GM19397 (cell line): ENCODE measurements around the gene ACOT8.
"Not testable (repeated sequence)": the region's sequence is repeated elsewhere in the genome, so short reads cannot be mapped to it uniquely, and the experiment has no call there.

Source experiments
- ATAC-seq: cut with Tn5 transposase; IDR thresholded peaks from one replicate; pipeline ENCODE4 v1.9.1; 2021; ENCODE audit warnings: mild to moderate bottlenecking, moderate library complexity; ENCODE audit not compliant: unreplicated experiment

Gene ACOT8

GRCh38 chr20:45888681-45889080 is 31.5 kb upstream of the ACOT8 start:
- no peak for ATAC-seq

DNA sequence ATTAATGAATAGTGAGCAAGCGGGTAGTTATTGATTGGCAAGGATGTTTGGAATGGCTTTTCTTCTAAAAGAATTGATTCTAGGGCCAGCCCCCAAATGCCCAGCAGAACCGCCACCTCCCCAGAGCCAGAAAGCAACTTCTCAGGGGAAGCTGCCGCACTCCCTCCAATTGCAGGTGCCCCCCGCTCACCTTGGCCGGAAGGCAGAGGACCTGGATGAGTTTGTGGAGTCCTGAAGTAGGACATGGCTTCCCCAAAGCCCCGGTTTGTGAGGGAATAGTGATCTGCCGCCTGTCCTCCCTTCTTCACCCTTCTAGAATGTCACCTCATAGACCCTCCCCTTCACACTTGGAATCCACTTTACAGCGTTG is 30.1 kb upstream of the ACOT8 start, which contains the start of gene SPATA25:
Gene SPATA25 (minus strand): TSS at position 277 of the 370 bp plus-strand sequence. CDS start 32 bp downstream, at position 245.
- ATAC-seq: no peak

DNA sequence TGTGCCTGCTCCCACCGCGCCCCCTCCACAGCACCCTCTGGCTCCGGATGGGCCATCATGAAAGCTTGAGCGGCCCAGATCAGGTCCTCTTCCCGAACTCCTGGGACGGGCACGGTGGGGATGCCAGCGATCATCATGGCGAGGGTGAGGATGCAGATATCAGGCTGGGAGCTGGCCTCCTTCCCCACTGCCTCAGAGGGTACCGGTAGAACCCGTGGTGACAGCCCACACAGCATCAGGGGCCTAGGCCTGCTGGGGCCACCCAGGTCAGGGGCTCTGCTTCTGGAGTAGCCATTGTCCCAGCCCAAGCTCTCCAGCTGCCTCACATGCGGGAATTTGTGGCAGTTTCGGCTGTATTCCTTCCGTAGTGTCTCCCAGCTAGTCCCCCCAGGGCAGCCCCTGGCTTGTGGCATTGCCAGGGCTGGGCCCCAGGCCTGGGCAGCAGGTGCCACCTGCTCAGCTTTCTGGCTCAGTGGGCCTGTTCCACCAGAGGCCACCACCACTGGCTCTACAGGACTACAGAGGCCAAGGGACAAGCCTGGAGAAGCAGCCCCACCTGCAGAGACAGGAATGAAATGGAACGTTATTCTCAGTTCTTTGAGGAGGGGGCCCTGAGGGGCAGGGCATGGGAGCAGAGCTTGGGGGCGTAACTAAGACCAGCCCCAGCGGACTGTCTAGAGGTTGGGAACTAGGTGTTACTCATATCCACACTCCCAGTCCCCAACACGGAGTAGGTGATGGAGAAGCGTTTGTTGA is 29.6 kb upstream of the ACOT8 start:
- ATAC-seq: no peak

GRCh38 chr20:45883100-45883469 is 25.9 kb upstream of the ACOT8 start:
- no peak for ATAC-seq

DNA sequence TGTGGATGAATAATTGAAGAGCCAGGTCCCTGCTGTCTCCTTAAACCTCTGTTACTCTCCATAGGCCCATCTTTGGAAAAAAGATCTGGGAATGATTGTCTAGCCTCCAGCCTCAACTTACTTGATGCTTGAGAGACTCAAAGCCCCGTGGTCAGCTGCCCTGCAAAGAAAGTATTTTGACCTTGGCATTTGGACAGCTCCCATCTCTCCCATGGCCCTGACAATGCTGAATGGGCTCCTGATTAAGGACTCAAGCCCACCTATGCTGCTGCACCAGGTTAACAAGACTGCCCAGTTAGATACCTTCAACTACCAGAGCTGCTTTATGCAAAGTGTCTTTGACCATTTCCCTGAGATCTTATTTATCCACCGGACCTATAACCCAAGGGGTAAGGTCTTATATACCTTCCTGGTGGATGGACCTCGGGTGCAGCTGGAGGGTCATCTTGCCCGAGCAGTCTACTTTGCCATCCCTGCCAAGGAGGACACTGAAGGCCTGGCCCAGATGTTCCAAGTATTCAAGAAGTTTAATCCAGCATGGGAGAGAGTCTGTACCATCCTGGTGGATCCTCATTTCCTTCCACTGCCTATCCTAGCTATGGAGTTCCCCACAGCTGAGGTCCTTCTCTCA is 25.4 kb upstream of the ACOT8 start:
- no peak for ATAC-seq

DNA sequence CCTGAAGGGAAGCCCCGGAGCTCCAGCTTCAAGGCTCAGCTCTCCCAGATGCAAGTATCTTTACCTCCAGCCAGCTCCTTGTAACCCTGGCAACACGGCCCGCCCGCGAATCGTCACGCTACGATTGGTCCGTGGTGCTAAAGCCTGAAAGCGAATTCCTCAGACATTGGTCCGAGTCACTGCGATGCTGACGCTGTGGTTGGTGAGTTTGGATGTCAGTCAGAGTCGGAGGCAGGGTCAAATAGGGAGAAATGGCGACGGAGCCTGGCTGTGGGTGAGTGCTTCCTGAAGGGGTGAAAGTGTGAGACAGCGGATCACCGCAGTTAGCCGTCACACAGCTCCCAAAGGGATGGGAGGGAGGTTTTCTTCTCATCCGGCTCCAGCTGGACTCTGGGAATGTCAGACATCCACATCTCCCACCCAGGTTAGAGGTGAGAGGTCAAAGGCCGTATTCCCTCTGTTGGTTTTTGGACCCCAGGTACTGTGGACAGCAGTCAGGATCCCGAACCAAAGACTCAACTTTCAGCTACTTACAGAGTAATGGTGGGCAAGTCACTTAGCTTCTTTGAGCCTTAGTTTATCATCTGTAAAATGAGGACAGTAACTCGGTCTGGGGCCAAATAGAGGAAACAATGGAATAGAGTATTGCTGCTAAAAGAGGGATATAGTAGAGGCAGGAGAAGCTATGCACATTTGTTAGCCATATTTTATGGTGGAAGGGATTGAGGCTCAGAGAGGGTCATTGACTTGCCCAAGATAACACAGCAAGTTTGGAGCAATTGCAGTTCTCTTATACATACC is 24.0 kb upstream of the ACOT8 start, which contains the start of gene ZSWIM1:
Gene ZSWIM1 (plus strand): TSS at position 240 of the 801 bp plus-strand sequence. CDS start 1,366 bp downstream, outside the sequence.
- ATAC-seq: peak; percentile 97

DNA sequence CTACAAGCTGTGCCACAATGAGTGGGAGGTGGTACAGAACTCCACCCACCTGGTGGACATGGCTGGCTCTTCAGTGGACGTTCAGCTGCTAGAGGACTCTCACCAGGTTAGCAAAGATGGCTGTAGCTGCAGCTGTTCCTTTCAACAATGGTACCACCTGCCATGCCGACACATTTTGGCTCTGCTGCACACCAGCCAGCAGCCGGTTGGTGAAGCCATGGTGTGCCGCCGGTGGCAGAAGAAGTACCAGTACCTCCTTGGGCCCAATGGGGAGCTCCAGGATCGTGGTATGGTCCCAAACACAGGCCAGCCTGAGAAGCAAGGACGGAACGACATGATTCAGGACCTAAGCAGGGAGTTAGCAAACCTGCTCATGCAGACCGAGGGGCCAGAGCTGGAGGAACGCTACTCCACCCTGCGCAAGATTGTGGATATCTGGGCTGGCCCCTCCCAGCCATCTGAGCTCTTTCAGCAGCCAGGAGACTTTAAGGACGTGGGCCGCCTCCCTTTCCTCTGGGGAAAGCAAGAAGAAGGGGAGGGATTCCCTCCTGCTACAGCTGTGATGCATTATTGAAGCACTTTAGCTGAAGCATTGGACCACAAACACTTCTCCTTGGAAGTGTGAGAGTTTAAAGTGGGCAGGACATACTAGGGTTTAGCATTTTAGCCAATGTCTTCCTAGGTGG is 21.0 kb upstream of the ACOT8 start:
- ATAC-seq: no peak

- no peak for ATAC-seq
These were observed 17.4 kb upstream of the ACOT8 start for GRCh38 chr20:45874576-45874975.

DNA sequence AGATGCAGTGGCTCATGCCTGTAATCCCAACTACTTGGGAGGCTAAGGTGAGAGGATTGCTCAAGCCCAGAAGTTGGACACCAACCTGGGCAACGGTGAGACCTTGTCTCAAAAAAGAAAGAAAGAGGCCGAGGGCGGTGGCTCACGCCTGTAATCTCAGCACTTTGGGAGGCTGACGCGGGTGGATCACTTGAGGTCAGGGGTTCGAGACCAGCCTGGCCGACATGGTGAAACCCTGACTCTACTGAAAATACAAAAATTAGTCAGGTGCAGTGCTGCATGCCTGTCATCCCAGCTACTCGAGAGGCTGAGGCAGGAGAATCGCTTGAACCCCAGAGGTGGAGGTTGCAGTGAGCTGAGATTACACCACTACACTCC is 16.9 kb upstream of the ACOT8 start:
- ATAC-seq: not testable (repeated sequence)

DNA sequence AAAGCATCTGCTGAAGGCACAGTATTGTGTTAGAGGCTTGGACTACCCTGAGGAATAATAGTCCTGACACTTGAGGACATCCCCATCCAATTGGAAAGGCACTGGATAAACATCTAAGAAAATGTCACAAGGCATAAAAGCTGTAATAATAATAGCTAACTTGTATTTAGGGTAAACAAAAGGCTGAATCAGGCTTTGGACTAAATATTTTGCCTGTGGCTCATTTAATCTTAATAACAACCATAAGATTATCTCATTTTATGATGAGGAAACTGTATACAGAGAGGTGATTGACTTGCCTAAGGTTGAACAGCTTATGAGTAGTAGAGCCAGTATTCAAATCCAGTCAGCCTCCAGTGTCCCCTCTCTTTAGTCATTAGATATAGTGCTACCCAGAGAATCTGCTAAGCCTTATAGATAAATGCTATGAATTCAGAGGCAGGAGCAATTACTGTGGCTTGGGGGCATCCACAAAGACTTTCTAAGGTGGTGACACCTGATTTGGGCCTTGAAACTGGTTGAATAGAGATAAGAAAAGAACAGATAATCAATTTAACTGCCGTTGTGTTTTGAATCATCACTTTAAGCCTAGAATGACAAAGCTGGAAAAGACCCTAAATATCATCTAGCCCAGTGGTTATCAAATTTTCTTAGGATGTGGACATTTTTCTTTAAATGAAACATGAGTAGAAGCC is 16.4 kb upstream of the ACOT8 start:
- ATAC-seq: no peak

DNA sequence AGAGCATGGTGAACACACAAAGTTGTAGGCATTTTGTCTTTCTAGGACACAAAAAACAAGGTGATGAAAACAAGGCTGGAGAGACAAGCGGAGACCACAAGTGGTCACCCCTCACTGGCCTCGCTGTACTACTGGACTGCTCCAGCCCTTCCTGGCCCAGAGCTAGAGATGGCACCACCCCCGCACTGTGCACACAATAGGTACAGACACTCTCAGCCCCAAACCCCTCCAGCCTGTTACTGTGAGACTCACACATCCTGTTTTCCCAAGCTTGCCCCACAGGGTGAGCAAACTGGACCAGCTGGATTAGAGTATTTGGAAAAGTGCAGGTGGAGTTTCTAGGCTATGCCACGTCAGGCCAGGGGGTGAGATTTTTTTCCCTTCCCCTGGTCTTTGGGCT is 15.4 kb upstream of the ACOT8 start:
- no peak for ATAC-seq

GRCh38 chr20:45867819-45868176 is 10.6 kb upstream of the ACOT8 start:
- no peak for ATAC-seq

DNA sequence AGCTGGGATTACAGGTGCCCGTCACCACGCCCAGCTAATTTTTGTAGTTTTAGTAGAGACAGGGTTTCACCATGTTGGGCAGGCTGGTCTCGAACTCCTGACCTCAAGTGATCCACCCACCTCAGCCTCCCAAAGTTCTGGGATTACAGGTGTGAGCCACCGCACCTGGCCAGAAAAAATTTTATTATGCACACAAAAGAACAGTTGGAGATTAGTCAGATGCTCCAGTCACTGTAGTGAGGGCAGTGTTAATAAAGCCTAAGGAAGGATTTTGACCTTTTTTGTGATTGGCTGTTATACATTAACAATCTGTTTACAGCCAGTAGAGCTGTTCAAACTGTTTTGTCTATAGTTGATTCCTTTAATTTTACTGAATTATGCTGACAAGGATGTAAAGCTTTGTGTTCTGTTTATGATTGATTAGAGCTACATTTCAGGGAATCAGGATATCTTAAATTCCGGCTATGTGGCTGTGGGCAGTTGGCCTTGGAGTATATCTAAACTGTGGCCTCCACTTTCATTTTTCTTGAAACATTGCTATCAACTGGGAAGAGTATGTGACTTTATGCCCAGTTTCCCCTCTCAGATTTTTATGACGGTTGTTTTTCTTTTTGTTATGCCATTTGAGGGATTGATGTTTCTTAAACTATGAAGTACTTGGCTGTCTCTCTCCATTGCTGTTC is 10.1 kb upstream of the ACOT8 start:
- no peak for ATAC-seq

- ATAC-seq: no peak
These were observed 9.3 kb upstream of the ACOT8 start for GRCh38 chr20:45866454-45866853.

DNA sequence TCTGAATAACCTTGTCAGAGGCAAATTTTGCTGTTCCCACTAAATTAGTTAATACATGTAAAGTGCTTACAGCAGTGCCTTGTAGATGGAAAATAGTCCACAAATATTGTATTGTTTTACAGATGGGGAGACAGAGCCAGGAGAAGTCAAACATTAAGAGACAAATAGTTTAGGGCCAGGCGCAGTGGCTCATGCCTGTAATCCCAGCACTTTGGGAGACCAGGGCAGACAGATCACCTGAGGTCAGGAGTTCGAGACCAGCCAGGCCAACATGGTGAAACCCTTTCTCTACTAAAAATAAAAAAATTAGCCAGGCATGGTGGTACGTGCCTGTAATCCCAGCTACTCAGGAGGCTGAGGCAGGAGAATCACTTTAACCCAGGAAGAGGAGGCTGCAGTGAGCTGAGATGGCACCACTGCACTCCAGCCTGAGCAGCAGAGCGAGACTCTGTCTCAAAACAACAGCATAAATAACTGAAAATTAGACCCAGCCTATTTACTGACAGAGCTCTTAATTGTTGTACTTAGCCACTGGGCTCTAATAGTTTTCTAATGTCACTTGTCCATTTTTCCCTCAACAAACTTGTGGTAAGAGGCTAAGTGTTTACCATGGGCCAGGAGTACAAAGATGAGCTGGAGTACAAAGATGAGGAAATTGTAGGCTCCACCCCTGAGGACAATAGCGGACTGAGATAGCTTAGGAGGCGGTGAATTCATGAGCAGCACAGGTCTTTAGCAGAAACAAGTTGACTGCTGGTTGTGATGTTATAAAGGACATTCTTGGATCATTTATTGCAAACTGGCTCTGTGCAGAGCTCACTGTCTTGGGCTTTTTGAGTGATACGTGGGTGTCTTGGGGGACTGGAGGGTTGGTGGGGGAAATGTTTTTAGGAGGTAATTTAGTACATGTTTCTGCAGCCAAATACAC is 6.6 kb upstream of the ACOT8 start:
- no peak for ATAC-seq

GRCh38 chr20:45861221-45862075 is 4.3 kb upstream of the ACOT8 start:
- no peak for ATAC-seq

DNA sequence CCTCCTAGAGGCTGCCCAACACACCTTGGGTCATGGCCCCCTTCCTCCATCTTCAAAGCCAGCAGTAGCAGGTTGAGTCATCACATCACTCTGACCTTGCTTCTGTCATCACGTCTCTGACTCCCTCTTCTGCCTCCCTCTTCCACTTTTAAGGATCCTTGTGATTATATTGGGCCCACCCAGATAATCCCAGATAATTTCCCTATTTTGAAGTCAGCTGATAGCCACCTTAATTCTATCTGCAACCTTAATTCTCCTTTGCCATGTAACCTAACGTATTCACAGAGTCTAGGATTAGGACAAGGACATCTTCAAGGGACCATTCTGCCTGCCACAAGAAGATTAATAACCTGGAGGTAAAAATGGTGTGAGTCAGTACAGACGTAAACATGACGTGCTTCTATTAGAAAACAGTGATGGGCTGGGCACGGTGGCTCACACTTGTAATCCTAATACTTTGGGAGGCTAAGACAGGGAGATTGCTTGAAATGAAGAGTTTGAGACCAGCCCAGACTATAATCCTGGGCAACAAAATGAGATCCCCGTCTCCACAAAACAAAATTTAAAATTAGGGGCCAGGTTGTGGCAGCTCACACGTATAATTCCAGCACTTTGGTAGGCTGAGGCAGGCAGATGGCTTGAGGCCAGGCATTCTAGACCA is 3.5 kb upstream of the ACOT8 start:
- ATAC-seq: no peak

- no peak for ATAC-seq
These were observed 2.7 kb upstream of the ACOT8 start for GRCh38 chr20:45859916-45860315.
